Epithelial cell of esophagus (primary cell): ENCODE data around the gene RIGI.

Experiments used
- DNase-seq: peaks from one replicate; pipeline ENCODE4 v3.0.0; 2010; ENCODE audit warnings: low read depth
- H3K4me3 ChIP-seq: 2 replicates; pipeline ENCODE4 v1.5.1; 2011; ENCODE audit warnings: mild to moderate bottlenecking, low read length, control low read depth
- CTCF ChIP-seq: IDR thresholded peaks from 2 replicates; pipeline ENCODE4 v1.5.1; 2011; ENCODE audit warnings: low read depth, mild to moderate bottlenecking, low read length, control low read depth, inconsistent platforms; ENCODE audit not compliant: insufficient read depth; ENCODE audit errors: missing control alignments

The RIGI gene

GRCh38 chr9:32487981-32488380 is 38.0 kb downstream of the RIGI start:
- H3K4me3 ChIP-seq: no peak overlapping the region
- DNase-seq: no peak
- no peak for TF ChIP-seq CTCF

- no peak overlapping the region for H3K4me3 ChIP-seq
- DNase-seq: no peak
- no peak for TF ChIP-seq CTCF
Observed at GRCh38 chr9:32486839-32487562, 39.0 kb downstream of the RIGI start.

DNA sequence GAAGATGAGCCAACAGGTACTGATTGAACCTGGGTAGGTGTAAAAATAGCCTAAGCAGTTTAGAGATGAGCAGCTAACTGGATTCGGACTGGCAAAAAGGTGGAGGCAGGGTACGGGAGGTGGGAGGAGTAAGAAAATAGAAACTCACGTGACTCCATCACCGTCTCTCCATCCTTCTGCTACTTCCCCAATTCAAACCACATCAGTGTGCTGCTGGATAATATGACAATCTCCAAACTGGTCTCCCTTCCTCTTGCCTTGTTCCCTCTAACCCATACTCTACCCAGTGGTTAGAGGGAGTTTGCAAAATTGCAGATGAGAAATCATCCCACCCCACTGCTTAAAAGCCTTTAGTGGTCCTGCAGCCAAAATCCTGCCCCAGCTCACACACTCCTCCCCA is 42.7 kb downstream of the RIGI start:
- no peak for DNase-seq
- TF ChIP-seq CTCF: no peak
- H3K4me3 ChIP-seq: no peak overlapping the region
